Smooth muscle cell (in vitro differentiated cells): ENCODE results near the gene PDE9A. TPM values are rescaled to one million over a fixed set of nuclear protein-coding genes. Genes with fewer than 3 reads are reported as not detected.

ENCODE experiments used
- DNase-seq: peaks from one replicate; lab custom pipeline; 2025; ENCODE audit not compliant: unreplicated experiment; lab: John Stamatoyannopoulos, UW
- H2AFZ ChIP-seq: fragments of 200-600 bp; sonication (generic); 2 replicates; pipeline ENCODE4 v1.6.0; 2016; ENCODE audit warnings: antibody characterized with exemption, low read depth, mild to moderate bottlenecking
- H3F3A ChIP-seq: fragments of 200-600 bp; sonication (generic); 2 replicates; pipeline ENCODE4 v1.6.0; 2017; ENCODE audit warnings: antibody characterized with exemption, low read depth
- H3K27ac ChIP-seq: fragments of 200-600 bp; sonication (generic); 2 replicates; pipeline ENCODE4 v1.5.1; 2016; ENCODE audit warnings: low read depth, mild to moderate bottlenecking
- H3K27me3 ChIP-seq: fragments of 200-600 bp; sonication (generic); 2 replicates; pipeline ENCODE4 v1.6.1; 2016; ENCODE audit warnings: low read depth, mild to moderate bottlenecking
- H3K36me3 ChIP-seq: fragments of 200-600 bp; sonication (generic); 2 replicates; pipeline ENCODE4 v1.5.1; 2016; ENCODE audit warnings: low read depth
- H3K4me1 ChIP-seq: fragments of 200-600 bp; sonication (generic); 2 replicates; pipeline ENCODE4 v1.5.1; 2016; ENCODE audit warnings: low read depth
- H3K4me2 ChIP-seq: fragments of 200-600 bp; sonication (generic); 2 replicates; pipeline ENCODE4 v1.6.0; 2016; ENCODE audit warnings: mild to moderate bottlenecking
- H3K4me3 ChIP-seq: fragments of 200-600 bp; sonication (generic); 2 replicates; pipeline ENCODE4 v1.5.1; 2016; ENCODE audit warnings: mild to moderate bottlenecking
- H3K79me2 ChIP-seq: fragments of 200-600 bp; sonication (generic); 2 replicates; pipeline ENCODE4 v1.6.0; 2016; ENCODE audit warnings: low read depth, mild to moderate bottlenecking
- H3K9ac ChIP-seq: fragments of 200-600 bp; sonication (generic); 2 replicates; pipeline ENCODE4 v1.6.0; 2016; ENCODE audit warnings: low read depth
- H3K9me3 ChIP-seq: fragments of 200-600 bp; sonication (generic); replicated peaks from 2 replicates; pipeline ENCODE4 v1.5.1; 2016; ENCODE audit warnings: low read depth
- H4K20me1 ChIP-seq: fragments of 200-600 bp; sonication (generic); 2 replicates; pipeline ENCODE4 v1.6.0; 2016; ENCODE audit warnings: low read depth
- WGBS: methylation state at CpG from one replicate; pipeline ENCODE4 v1.1.7; 2016; ENCODE audit warnings: low lambda C conversion rate; 5-methylcytosine and 5-hydroxymethylcytosine counted together
- polyA plus RNA-seq: library from polyadenylated mRNA; unstranded; fragments of >200 nt; fragmentation: Nextera tagmentation; extraction: Ambion mirVana; gene quantifications from 2 replicates; pipeline ENCODE4 v1.2.1, GENCODE V29; 2016
- total RNA-seq: library from RNA; depleted of rRNA; stranded (reverse); fragments of >200 nt; gene quantifications from 2 replicates; pipeline ENCODE4 v1.2.3, GENCODE V29; 2014
- TF ChIP-seq, protein P1 (sequence below): fragments of 200-600 bp; sonication (generic); IDR thresholded peaks from 2 replicates; pipeline ENCODE4 v1.5.1; 2017; ENCODE audit warnings: borderline replicate concordance, mild to moderate bottlenecking, antibody characterized with exemption; ENCODE audit not compliant: insufficient read depth, poor library complexity, severe bottlenecking

The PDE9A gene
- total and polyA plus RNA-seq, 2 experiments from 2014 or later: 4.3 to 12.3 TPM

DNA sequence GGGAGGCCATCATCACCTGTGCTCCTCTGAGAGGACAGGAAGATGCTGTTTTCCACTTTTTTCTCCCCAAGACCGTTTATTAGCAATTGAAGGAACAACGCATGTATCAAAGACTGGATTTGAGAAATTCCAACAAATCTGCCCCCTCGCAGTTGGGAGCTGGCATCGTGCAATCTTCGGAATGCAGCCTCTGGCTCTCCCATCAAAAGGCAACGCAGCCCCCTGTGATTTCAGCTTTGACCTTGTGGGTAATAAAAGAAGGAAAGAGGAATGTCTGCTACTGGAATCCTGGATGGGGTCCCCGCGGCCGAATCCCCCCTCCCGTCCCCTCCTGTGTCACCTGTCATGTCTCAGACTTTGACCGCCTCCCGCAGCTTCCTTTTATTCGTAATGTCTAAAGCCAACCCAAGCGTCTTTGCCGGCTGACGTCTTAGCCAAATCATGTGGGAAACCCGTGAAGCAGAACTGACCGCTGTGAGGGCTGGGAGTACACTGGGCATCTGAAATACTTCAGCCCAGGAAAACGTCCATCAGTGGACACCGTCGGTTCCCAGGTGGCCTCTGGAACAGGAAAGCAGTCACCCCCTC lies 124.4 kb downstream of the PDE9A start:
- Histone ChIP-seq H3K27ac (no peak overlapping the region), H2AFZ (no peak overlapping the region)
- 83% methylated on average over 21 of the region's 21 CpGs for WGBS

GRCh38 chr21:42779431-42779861 lies 126.0 kb downstream of the PDE9A start:
- Histone ChIP-seq H3K4me3 (no peak overlapping the region), H2AFZ (no peak overlapping the region), H4K20me1 (no peaks in the 10 kb centered on the region), H3K9ac (no peak overlapping the region), H3F3A (no peaks in the 10 kb centered on the region), H3K9me3 (no peaks in the 10 kb centered on the region), H3K79me2 (no peaks in the 10 kb centered on the region), H3K36me3 (no peaks in the 10 kb centered on the region), H3K27me3 (peaks cover 19% of the 10 kb centered on the region), H3K4me1 (peaks cover 12% of the 10 kb centered on the region), H3K4me2 (no peak overlapping the region), H3K27ac (no peak overlapping the region)
- 59% methylated on average over 10 of the region's 10 CpGs for WGBS
- no peak for DNase-seq
- TF ChIP-seq, protein P1, sequence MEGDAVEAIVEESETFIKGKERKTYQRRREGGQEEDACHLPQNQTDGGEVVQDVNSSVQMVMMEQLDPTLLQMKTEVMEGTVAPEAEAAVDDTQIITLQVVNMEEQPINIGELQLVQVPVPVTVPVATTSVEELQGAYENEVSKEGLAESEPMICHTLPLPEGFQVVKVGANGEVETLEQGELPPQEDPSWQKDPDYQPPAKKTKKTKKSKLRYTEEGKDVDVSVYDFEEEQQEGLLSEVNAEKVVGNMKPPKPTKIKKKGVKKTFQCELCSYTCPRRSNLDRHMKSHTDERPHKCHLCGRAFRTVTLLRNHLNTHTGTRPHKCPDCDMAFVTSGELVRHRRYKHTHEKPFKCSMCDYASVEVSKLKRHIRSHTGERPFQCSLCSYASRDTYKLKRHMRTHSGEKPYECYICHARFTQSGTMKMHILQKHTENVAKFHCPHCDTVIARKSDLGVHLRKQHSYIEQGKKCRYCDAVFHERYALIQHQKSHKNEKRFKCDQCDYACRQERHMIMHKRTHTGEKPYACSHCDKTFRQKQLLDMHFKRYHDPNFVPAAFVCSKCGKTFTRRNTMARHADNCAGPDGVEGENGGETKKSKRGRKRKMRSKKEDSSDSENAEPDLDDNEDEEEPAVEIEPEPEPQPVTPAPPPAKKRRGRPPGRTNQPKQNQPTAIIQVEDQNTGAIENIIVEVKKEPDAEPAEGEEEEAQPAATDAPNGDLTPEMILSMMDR: no peak

More for the DNA sequence above, 124.4 kb downstream of the PDE9A start:
- no peak overlapping the region for H3K9ac ChIP-seq
- no peaks in the 10 kb centered on the region for H3F3A ChIP-seq
- no peaks in the 10 kb centered on the region for H4K20me1 ChIP-seq
- DNase-seq: no peak
- H3K4me3 ChIP-seq: no peak overlapping the region
- H3K9me3 ChIP-seq: no peaks in the 10 kb centered on the region
- no peaks in the 10 kb centered on the region for H3K79me2 ChIP-seq
- H3K27me3 ChIP-seq: peaks cover 19% of the 10 kb centered on the region
- H3K4me1 ChIP-seq: peaks cover 12% of the 10 kb centered on the region
- H3K4me2 ChIP-seq: no peak overlapping the region
- TF ChIP-seq, protein P1: no peak
- no peaks in the 10 kb centered on the region for H3K36me3 ChIP-seq

DNA sequence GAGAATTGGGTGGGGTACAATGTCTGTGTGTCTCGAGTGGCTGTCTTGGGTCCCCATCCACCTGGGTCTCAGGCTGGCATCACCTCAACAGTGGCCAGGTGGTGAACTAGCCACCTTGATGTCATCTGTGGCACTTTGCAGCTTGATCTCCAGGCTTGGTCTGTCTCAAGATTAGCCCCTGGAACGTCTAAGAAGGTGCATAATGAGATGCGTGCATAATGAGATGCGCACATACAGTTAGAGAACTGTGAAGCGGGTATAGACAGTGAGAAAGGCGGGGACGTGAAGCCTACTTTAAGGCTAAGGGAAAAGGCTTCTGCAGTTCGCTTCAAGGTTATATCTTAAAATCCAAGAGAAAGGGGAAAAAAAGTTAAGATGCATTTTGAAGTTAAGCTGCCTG lies 127.2 kb downstream of the PDE9A start:
- Histone ChIP-seq H3K9ac (no peak overlapping the region), H3K27ac (no peak overlapping the region), H3K4me3 (peak overlapping the region; percentile 38), H3K79me2 (no peaks in the 10 kb centered on the region), H3K27me3 (peaks cover 19% of the 10 kb centered on the region), H2AFZ (no peak overlapping the region), H3F3A (no peaks in the 10 kb centered on the region), H3K4me2 (peak overlapping the region; percentile 81), H3K36me3 (no peaks in the 10 kb centered on the region), H4K20me1 (no peaks in the 10 kb centered on the region), H3K9me3 (no peaks in the 10 kb centered on the region), H3K4me1 (peaks cover 12% of the 10 kb centered on the region)
- TF ChIP-seq, protein P1: no peak
- 40% methylated on average over 8 of the region's 8 CpGs for WGBS
- no peak for DNase-seq
